ENCODE data around the gene CDH6. TPM values are rescaled to one million over a fixed set of nuclear protein-coding genes. Genes with fewer than 3 reads are reported as not detected.

CDH6 gene
- total RNA-seq, 1 donor = 4.3 TPM

- no peak for TF ChIP-seq CTCF (IDR thresholded peaks at IDR 0.05; ENCODE audit: insufficient read depth, low read depth, low read length)
- no peak overlapping the region for H3K4me3 ChIP-seq (ENCODE audit: low read depth, low read length)
- no peak for DNase-seq (ENCODE audit: low read depth)
Observed at GRCh38 chr5:31235381-31235780, 41.9 kb downstream of the CDH6 start.

- H3K4me3 ChIP-seq (ENCODE audit: low read depth, low read length) = no peak overlapping the region
- DNase-seq (ENCODE audit: low read depth) = no peak
- TF ChIP-seq CTCF (IDR thresholded peaks at IDR 0.05; ENCODE audit: insufficient read depth, low read depth, low read length) = no peak
Observed at GRCh38 chr5:31236339-31236738, 42.9 kb downstream of the CDH6 start.

GRCh38 chr5:31237174-31237573 lies 43.7 kb downstream of the CDH6 start:
- peak; percentile 3 for DNase-seq (ENCODE audit: low read depth)

GRCh38 chr5:31238497-31238896 lies 45.0 kb downstream of the CDH6 start:
- no peak overlapping the region for H3K4me3 ChIP-seq (ENCODE audit: low read depth, low read length)
- no peak for DNase-seq (ENCODE audit: low read depth)
- no peak for TF ChIP-seq CTCF (IDR thresholded peaks at IDR 0.05; ENCODE audit: insufficient read depth, low read depth, low read length)

More at GRCh38 chr5:31237174-31237573, 43.7 kb downstream of the CDH6 start:
- TF ChIP-seq CTCF (IDR thresholded peaks at IDR 0.05; ENCODE audit: insufficient read depth, low read depth, low read length) = peak; percentile 12
- no peak overlapping the region for H3K4me3 ChIP-seq (ENCODE audit: low read depth, low read length)

GRCh38 chr5:31244921-31245320 lies 51.4 kb downstream of the CDH6 start:
- no peak for TF ChIP-seq CTCF (IDR thresholded peaks at IDR 0.05; ENCODE audit: insufficient read depth, low read depth, low read length)
- no peak for DNase-seq (ENCODE audit: low read depth)

GRCh38 chr5:31247381-31247780 lies 53.9 kb downstream of the CDH6 start:
- TF ChIP-seq CTCF (IDR thresholded peaks at IDR 0.05; ENCODE audit: insufficient read depth, low read depth, low read length) = no peak
- no peak for DNase-seq (ENCODE audit: low read depth)

More at GRCh38 chr5:31244921-31245320, 51.4 kb downstream of the CDH6 start:
- H3K4me3 ChIP-seq (ENCODE audit: low read depth, low read length) = no peak overlapping the region

GRCh38 chr5:31250201-31250600 lies 56.7 kb downstream of the CDH6 start:
- no peak for TF ChIP-seq CTCF (IDR thresholded peaks at IDR 0.05; ENCODE audit: insufficient read depth, low read depth, low read length)
- no peak for DNase-seq (ENCODE audit: low read depth)
- H3K4me3 ChIP-seq (ENCODE audit: low read depth, low read length) = no peak overlapping the region

More at GRCh38 chr5:31247381-31247780, 53.9 kb downstream of the CDH6 start:
- no peak overlapping the region for H3K4me3 ChIP-seq (ENCODE audit: low read depth, low read length)
